Tibial nerve (tissue), 3 donors: Measurements from ENCODE around the gene TRIM8.

ENCODE experiments used
- POLR2A ChIP-seq, 2 donors: fragments of 450-650 bp; IDR thresholded peaks; one replicate each; pipeline ENCODE4 v1.6.1; 2017; ENCODE audit warnings: antibody characterized with exemption in 2 of 2, mild to moderate bottlenecking in 2 of 2, moderate library complexity in 2 of 2
- TF ChIP-seq, protein P1 (sequence below), 5 experiments: fragments of 200-600 bp in 3 of 5; fragments of 450-650 bp in 2 of 5; sonication (generic) in 3 of 5; IDR thresholded peaks; one replicate each; pipeline ENCODE4 v1.5.1; 2016 to 2019; ENCODE audit warnings: antibody characterized with exemption in 5 of 5, mild to moderate bottlenecking in 3 of 5, moderate library complexity in 2 of 5

DNA sequence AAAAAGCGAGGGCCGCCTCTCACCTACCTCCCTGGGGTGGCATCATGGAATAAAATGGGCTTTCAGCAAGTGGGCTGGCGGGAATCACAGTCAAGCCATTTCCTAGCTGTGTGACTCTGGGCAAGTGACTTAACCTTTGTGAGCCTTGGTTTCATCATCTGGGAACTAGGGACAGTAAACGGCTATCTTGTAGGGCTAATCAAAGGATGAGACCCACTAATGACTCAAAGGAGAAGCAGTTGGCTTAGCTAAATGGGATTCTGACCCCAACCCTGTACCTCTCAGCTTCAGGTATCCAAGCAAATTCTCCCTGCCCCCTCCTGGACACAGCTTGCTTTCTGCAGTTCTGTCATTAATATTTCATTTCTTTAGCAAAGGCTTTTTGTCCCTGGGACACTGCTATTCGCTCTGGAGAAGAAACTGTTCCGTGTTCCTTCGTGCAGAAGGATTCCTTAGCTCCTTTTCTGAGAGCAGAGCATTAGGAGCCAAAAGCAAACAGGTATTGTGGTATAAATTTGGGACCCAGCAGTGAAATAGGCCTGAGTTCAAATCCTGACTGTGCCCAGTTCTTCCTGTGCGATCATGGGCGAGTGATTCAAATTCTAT is 25.9 kb downstream of the TRIM8 start:
- TF ChIP-seq, protein P1, sequence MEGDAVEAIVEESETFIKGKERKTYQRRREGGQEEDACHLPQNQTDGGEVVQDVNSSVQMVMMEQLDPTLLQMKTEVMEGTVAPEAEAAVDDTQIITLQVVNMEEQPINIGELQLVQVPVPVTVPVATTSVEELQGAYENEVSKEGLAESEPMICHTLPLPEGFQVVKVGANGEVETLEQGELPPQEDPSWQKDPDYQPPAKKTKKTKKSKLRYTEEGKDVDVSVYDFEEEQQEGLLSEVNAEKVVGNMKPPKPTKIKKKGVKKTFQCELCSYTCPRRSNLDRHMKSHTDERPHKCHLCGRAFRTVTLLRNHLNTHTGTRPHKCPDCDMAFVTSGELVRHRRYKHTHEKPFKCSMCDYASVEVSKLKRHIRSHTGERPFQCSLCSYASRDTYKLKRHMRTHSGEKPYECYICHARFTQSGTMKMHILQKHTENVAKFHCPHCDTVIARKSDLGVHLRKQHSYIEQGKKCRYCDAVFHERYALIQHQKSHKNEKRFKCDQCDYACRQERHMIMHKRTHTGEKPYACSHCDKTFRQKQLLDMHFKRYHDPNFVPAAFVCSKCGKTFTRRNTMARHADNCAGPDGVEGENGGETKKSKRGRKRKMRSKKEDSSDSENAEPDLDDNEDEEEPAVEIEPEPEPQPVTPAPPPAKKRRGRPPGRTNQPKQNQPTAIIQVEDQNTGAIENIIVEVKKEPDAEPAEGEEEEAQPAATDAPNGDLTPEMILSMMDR (IDR thresholded peaks at IDR 0.05) = peak in 2 of 5 experiments; percentile 2 to 4
- TF ChIP-seq POLR2A (IDR thresholded peaks at IDR 0.05) = no peak
